GM18861 (cell line): ENCODE measurements around the gene MPC1L.

Experiments used
- ATAC-seq: cut with Tn5 transposase; IDR thresholded peaks from one replicate; pipeline ENCODE4 v1.9.1; 2021; ENCODE audit not compliant: unreplicated experiment

MPC1L gene

DNA sequence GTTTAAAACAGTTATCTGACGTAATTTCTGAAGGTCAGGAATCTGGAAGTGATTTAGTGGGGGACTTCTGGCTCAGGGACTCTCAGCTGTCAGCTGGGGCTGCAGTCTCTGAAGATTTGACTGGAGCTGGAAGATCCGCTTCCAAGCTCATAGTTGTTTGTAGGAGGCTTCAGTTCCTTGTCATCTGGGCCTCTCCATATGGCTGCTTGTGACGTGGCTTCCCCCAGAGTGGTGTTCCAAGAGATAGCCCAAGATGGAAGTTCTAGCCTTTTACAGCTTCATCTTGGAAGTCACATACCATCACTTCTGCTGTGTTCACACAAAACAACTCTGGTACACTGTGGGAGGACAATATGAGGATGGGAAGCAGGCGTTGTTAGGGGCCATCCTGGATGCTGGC, 2.1 kb downstream of the MPC1L start:
- ATAC-seq: no peak

GRCh38 chrX:40628506-40628905, 5.3 kb downstream of the MPC1L start:
- no peak for ATAC-seq

DNA sequence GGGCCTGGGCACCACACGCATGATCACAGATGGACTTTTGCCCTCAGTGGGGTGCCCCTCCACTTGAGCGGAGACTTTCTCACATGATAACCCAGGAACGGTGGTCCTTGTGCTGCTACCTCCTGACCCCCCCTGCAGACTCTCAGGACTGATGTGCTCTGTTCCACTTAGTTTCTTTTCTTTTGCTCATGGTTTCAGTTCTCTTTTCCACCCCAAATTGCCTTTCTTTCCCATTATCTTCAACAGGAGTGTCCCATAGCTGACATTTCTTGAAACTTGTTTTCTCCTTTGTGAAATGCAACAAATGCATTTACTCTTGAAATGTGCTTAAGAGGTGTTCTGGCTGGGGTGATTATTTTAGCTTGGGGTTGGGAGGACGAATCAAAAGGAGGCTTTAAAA, 9.0 kb downstream of the MPC1L start:
- no peak for ATAC-seq

GRCh38 chrX:40637687-40638086, 14.5 kb downstream of the MPC1L start:
- no peak for ATAC-seq

DNA sequence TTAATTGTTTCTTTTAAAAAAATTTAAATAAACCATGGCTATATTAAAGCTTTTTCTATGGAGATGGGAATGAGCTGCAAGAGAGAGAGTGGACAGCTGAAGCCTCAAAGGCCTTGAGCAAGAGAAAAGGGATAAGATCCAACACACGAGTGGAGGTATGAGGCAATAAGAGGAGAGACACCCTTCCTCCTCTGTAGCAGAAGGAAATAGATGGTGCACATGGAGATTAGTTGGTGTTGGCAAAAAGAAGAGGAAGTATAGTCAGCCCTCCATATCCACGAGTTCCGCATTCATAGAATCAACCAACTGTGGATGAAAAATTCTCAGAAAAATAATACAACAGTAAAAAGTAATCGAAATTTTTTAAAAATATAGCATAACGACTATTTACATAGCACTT, 20.9 kb downstream of the MPC1L start:
- no peak for ATAC-seq

- ATAC-seq: peak; percentile 29
These were observed 21.7 kb downstream of the MPC1L start for GRCh38 chrX:40644821-40645358.

GRCh38 chrX:40646489-40647306, 23.5 kb downstream of the MPC1L start:
- no peak for ATAC-seq

- peak; percentile 70 for ATAC-seq
These were observed 24.3 kb downstream of the MPC1L start, which contains the start of gene CXorf38 for GRCh38 chrX:40647307-40648197. CXorf38 (minus strand) TSS chrX:40647561; CDS start chrX:40647520, 41 bp downstream.

DNA sequence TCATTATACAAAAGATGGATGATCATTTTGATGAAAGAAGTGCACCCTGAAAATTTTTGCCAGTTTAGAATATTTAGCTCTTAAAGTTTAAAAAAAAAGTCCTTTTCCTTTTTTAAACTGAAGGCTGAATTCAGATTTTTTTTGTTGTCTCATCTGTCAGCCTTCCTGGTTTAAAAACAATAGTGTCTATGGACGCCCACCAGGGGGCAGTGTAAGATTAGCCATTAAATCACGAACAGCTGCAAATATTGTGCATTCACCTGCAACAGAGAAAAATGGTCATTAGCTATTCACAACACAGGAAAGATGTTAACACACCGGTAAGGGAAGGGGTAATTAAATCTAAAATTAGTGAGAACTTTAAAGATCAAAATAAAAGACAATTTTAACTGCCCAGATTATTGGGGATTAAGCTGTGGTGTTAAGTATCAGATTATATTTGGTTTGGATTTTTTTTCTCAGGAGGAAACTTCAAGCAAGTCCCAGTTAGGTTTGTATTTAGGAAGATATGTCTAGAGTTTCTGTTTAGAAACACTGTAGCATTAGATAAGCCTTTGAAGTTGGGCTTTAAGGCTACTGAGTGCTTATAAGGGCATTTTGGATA, 28.5 kb downstream of the MPC1L start:
- no peak for ATAC-seq

GRCh38 chrX:40652664-40653063, 29.4 kb downstream of the MPC1L start:
- ATAC-seq: no peak

DNA sequence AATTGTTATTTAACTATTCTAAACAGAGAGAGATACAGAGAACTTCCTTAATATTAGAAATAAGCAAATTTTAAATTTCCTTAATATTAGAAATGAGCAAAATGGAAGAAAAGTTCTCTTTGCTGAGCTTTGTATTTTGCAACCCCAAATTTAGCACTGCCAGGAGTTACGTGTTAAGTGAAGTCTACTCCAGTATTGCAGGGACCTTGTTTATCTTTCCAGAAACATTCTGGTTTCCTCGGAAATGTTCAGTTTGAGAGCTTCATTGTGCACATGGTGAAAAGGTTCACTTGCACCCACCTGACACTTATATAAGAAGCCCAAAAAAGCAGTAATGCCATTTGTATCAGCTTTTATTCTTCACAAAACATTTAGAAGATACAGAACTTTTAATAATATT, 30.3 kb downstream of the MPC1L start:
- no peak for ATAC-seq

- ATAC-seq: no peak
These were observed 37.2 kb downstream of the MPC1L start for GRCh38 chrX:40660381-40660780.

- ATAC-seq: no peak
These were observed 38.3 kb downstream of the MPC1L start for GRCh38 chrX:40661489-40661888.

DNA sequence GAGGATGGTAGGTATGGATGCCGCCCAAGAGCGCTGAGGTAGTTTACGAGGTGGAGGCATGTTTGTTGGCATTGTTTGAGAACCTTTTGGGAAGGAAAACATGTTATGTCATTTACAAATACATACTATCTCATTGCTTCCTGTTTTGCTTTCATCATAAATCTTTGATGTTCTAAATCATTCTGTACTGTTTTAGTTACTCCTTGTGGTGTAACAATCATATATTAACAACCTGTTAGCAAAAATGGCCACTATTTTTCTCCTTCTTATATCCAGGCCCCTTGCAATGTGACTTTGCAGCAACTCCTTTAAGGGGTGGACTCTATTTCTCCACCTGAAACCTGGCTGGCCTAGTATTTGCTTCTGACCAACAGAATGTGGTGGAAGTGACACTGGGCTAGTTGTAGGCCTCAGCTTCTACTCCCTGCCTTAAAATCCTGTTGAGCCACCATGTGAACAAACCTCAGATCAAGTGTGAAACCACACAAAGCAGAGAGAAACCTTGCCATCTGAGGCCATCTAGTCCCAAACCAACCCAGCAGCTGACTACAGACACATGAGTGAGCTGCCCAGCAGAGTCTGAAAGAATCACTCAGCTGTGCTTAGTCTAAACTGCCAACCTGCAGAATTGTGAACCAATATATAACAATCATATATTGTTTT, 40.0 kb downstream of the MPC1L start:
- ATAC-seq: no peak

GRCh38 chrX:40663880-40664630, 40.8 kb downstream of the MPC1L start:
- ATAC-seq: no peak

DNA sequence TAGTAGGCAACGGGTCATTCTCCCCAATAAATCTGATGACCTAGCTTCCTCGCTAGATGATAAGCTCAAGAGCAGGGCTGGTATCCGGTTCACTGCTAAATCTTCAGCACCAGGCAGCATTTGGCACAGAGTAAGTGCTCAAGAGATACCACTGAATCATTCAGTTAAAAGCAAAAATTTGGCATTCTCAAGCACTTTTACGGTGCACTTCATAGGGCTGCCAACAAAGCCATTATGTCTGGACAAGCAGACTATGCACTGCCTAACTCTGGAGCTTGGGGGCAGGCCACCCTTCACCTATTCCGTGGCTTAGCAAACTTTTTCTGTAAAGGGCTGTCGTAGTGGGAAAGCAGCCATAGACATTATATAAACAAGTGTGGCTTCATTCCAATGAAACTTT, 47.9 kb downstream of the MPC1L start:
- no peak for ATAC-seq
